K562 (cell line): ENCODE measurements around the gene ZNF575. TPM values are rescaled to one million over a fixed set of nuclear protein-coding genes. Genes with fewer than 3 reads are reported as not detected.
A peak's percentile ranks its signal among the peaks of the same experiment; 100 is the strongest.

ENCODE experiments used
- ATF7 ChIP-seq: fragments of 450-650 bp; IDR thresholded peaks from 2 replicates; pipeline ENCODE4 v1.7.1; 2014; ENCODE audit warnings: mild to moderate bottlenecking, moderate library complexity
- CXXC5 ChIP-seq: fragments of 250-450 bp; sonication (Bioruptor Pico); IDR thresholded peaks from 2 replicates; pipeline ENCODE4 v1.8.0; 2022; ENCODE audit warnings: inconsistent platforms, mild to moderate bottlenecking, moderate library complexity
- E2F4 ChIP-seq: sonication (generic); formaldehyde crosslinking; IDR thresholded peaks from 2 replicates; pipeline ENCODE4 v1.8.0; 2022; ENCODE audit warnings: mild to moderate bottlenecking, low read depth, missing genetic modification reagents
- EP400 ChIP-seq: fragments of 450-650 bp; IDR thresholded peaks from 2 replicates; pipeline ENCODE4 v1.6.1; 2017; ENCODE audit warnings: antibody characterized with exemption, mild to moderate bottlenecking, moderate library complexity
- FOXK1 ChIP-seq: sonication (generic); formaldehyde crosslinking; IDR thresholded peaks from 2 replicates; pipeline ENCODE4 v1.8.0; 2022; ENCODE audit warnings: missing genetic modification reagents, mild to moderate bottlenecking, borderline replicate concordance
- IFI16 ChIP-seq: fragments of 250-450 bp; sonication (Bioruptor Pico); IDR thresholded peaks from 2 replicates; pipeline ENCODE4 v2.1.2; 2022; ENCODE audit warnings: mild to moderate bottlenecking, inconsistent platforms
- LARP7 ChIP-seq: fragments of 450-650 bp; IDR thresholded peaks from 2 replicates; pipeline ENCODE4 v1.6.1; 2016
- MAZ ChIP-seq, 2 experiments: fragments of 450-650 bp in 1 of 2; sonication (generic) in 1 of 2; formaldehyde crosslinking; IDR thresholded peaks in 1 of 2; conservative IDR thresholded peaks in 1 of 2; 2 replicates each; pipeline versions ENCODE4 v1.4.0 to v1.5.0; 2020; ENCODE audit warnings: mild to moderate bottlenecking in 1 of 2, missing genetic modification reagents in 1 of 2
- NCOR1 ChIP-seq: fragments of 450-650 bp; IDR thresholded peaks from 2 replicates; pipeline ENCODE4 v1.6.1; 2016; ENCODE audit warnings: mild to moderate bottlenecking, moderate library complexity
- NRF1 ChIP-seq, 2 experiments: fragments of 450-650 bp; IDR thresholded peaks in 1 of 2; conservative IDR thresholded peaks in 1 of 2; 2 replicates each; pipeline ENCODE4 v1.6.1; 2014; ENCODE audit warnings: mild to moderate bottlenecking in 2 of 2
- PHF20 ChIP-seq: fragments of 450-650 bp; IDR thresholded peaks from 2 replicates; pipeline ENCODE4 v1.6.1; 2018; ENCODE audit not compliant: partially characterized antibody
- RBM34 ChIP-seq: fragments of 200-400 bp; formaldehyde crosslinking; IDR thresholded peaks from 2 replicates; pipeline ENCODE4 v1.6.1; 2018; ENCODE audit warnings: low read length, borderline replicate concordance; ENCODE audit not compliant: insufficient read depth
- SIN3B ChIP-seq: fragments of 450-650 bp; IDR thresholded peaks from 2 replicates; pipeline ENCODE4 v1.6.1; 2017; ENCODE audit warnings: low read depth, mild to moderate bottlenecking, moderate library complexity
- SP1 ChIP-seq: sonication (generic); formaldehyde crosslinking; IDR thresholded peaks from 2 replicates; pipeline ENCODE4 v1.8.1; 2022; ENCODE audit warnings: mild to moderate bottlenecking, missing genetic modification reagents
- TAF7 ChIP-seq: fragments of 450-650 bp; IDR thresholded peaks from 2 replicates; pipeline ENCODE4 v1.6.1; 2016; ENCODE audit warnings: missing genetic modification characterization, missing compliant biosample characterization
- THAP12 ChIP-seq: fragments of 250-450 bp; sonication (Bioruptor Pico); IDR thresholded peaks from 2 replicates; pipeline ENCODE4 v1.9.0; 2021; ENCODE audit warnings: mild to moderate bottlenecking, inconsistent platforms
- ZNF121 ChIP-seq: sonication (generic); formaldehyde crosslinking; conservative IDR thresholded peaks from 2 replicates; pipeline ENCODE4 v1.8.0; 2022; ENCODE audit warnings: missing genetic modification reagents
- ZNF184 ChIP-seq: sonication (generic); formaldehyde crosslinking; IDR thresholded peaks from 2 replicates; pipeline ENCODE4 v1.5.0; 2020; ENCODE audit warnings: missing genetic modification reagents
- ZNF263 ChIP-seq: sonication (generic); formaldehyde crosslinking; IDR thresholded peaks from 2 replicates; pipeline ENCODE4 v1.8.0; 2022; ENCODE audit warnings: mild to moderate bottlenecking, missing genetic modification reagents, borderline replicate concordance
- ZNF445 ChIP-seq: fragments of 250-450 bp; sonication (Bioruptor Pico); IDR thresholded peaks from 2 replicates; pipeline ENCODE4 v1.4.0; 2020; ENCODE audit warnings: low read depth, mild to moderate bottlenecking, moderate library complexity
- ZNF57 ChIP-seq: fragments of 450-650 bp; formaldehyde crosslinking; IDR thresholded peaks from 2 replicates; pipeline ENCODE4 v1.4.0; 2020; ENCODE audit warnings: mild to moderate bottlenecking, moderate library complexity
- polyA plus RNA-seq, 8 experiments: library from polyadenylated mRNA; depleted of rRNA in 4 of 8; stranded (reverse) in 5 of 8; unstranded in 3 of 8; fragments of >200 nt; fragmentation: Nextera tagmentation in 2 of 8; fragmentation: Illumina TruSeq in 1 of 8; extraction: Ambion mirVana in 2 of 8; extraction: Trizol in 1 of 8; gene quantifications; 2 replicates each; pipeline versions ENCODE4 v1.2.1 to v1.2.3, GENCODE V29; 2011 to 2014; ENCODE audit warnings: inconsistent platforms in 1 of 8, missing spikeins in 1 of 8
- total RNA-seq, 7 experiments: library from RNA; depleted of rRNA in 6 of 7; stranded (reverse); fragments of >200 nt in 6 of 7; fragmentation: Illumina TruSeq in 2 of 7; extraction: Trizol in 2 of 7; gene quantifications; 2 replicates each; pipeline versions ENCODE4 v1.2.1 to v1.2.3, GENCODE V29; 2011 to 2021; ENCODE audit warnings: low replicate concordance in 1 of 7
- TF ChIP-seq, protein P1 (sequence below), 2 experiments: fragments of 250-450 bp in 1 of 2; fragments of 450-650 bp in 1 of 2; sonication (Bioruptor Pico) in 1 of 2; IDR thresholded peaks; 2 replicates each; pipeline versions ENCODE4 v1.6.1 to v1.8.0; 2016 to 2021; ENCODE audit warnings: mild to moderate bottlenecking in 2 of 2, moderate library complexity in 2 of 2, missing compliant biosample characterization in 1 of 2, missing genetic modification characterization in 1 of 2
- TF ChIP-seq, protein P2 (sequence below): fragments of 250-450 bp; sonication (Bioruptor Pico); IDR thresholded peaks from 2 replicates; pipeline ENCODE4 v1.8.0; 2022; ENCODE audit warnings: moderate library complexity, mild to moderate bottlenecking, inconsistent platforms

The ZNF575 gene
- total and polyA plus RNA-seq, 9 of the 15 experiments (the other 6 are each of a cell fraction or from before 2014, with no cell fraction given): 0.20 to 0.98 (median 0.32) TPM; not detected in 6

DNA sequence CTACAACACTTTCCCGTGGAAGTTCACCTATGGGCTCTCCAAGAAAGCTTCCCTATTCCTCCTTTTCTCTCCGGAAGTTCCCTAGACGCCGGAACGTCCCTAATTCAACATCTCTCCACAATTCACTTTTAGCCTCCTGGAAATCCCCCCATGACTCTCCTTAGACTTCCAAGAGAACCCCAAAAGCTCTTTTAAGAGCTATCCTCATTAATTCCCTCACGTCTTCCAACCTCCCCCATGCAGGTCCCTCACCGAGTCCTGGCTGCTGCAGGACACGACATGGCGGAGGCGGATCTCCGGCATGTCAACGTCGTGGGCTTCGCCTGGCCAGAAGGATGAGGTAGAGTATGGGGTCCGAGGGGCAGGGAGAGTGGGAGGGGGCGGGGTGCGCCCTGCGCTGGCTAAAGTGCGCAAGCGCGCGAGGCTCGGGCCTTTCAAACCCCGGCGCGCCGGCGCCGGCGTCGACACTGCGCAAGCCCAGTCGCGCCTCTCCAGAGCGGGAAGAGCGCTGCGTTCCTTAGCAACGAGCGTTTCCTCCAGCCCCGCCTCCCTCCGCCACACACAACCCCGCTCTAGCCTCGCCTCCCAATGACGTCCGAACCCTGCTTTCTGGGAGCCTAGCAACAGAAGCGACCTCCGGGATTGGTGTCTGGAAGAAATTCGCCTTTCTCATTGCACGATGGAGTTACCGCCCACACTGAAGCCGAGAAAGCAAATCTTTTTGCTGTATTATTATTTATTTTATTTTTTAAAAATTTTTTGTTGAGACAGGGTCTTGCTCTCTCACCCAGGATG lies 42.4 kb downstream of the ZNF575 start, which contains the start of the genes PINLYP and XRCC1 (continued):
- 0 out of 2 replicates have a peak, but pooled peaks have one; percentile 34 for TF ChIP-seq THAP12 (CRISPR knock-in tag)
- no peak for TF ChIP-seq ZNF445
- TF ChIP-seq NRF1 (conservative IDR thresholded peaks at IDR 0.05 in 1 of 2, IDR thresholded peaks at IDR 0.05 in 1 of 2): peak; percentile 99
- TF ChIP-seq CXXC5: peak; percentile 48; the same call in 1 of the 2 replicates
- peak; percentile 86 for TF ChIP-seq PHF20
- TF ChIP-seq ZNF184 (CRISPR knock-in tag): no peak
- TF ChIP-seq, protein P1, sequence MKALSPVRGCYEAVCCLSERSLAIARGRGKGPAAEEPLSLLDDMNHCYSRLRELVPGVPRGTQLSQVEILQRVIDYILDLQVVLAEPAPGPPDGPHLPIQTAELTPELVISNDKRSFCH (CRISPR knock-in tag; IDR thresholded peaks at IDR 0.05): no peak
- TF ChIP-seq, protein P1 (tag; IDR thresholded peaks at IDR 0.05): no peak
- TF ChIP-seq ZNF57 (CRISPR knock-in tag): no peak
- peak; percentile 18 to 74; a peak in 3 of 4 replicates for TF ChIP-seq MAZ (CRISPR knock-in tag; conservative IDR thresholded peaks at IDR 0.05 in 1 of 2, IDR thresholded peaks at IDR 0.05 in 1 of 2)
- TF ChIP-seq E2F4 (CRISPR knock-in tag): peak; percentile 84
- TF ChIP-seq EP400: peak; percentile 41; the same call in 1 of the 2 replicates
- TF ChIP-seq, protein P2, sequence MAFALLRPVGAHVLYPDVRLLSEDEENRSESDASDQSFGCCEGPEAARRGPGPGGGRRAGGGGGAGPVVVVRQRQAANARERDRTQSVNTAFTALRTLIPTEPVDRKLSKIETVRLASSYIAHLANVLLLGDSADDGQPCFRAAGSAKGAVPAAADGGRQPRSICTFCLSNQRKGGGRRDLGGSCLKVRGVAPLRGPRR (CRISPR knock-in tag): peak; percentile 48; the same call in 1 of the 2 replicates
- TF ChIP-seq ATF7: peak; percentile 79; the same call in 1 of the 2 replicates
- no peak for TF ChIP-seq ZNF121 (CRISPR knock-in tag)
- TF ChIP-seq FOXK1 (CRISPR knock-in tag): no peak
- no peak for TF ChIP-seq IFI16 (CRISPR knock-in tag)
- TF ChIP-seq SP1 (CRISPR knock-in tag): no peak
- TF ChIP-seq TAF7 (tag): peak; percentile 66
- TF ChIP-seq ZNF263 (CRISPR knock-in tag): peak; percentile 50; the same call in 1 of the 2 replicates
- TF ChIP-seq SIN3B: peak; percentile 77
- no peak for TF ChIP-seq NCOR1
- no peak for TF ChIP-seq RBM34
- TF ChIP-seq LARP7: no peak
